ENCODE results near the gene AMBRA1.

GRCh38 chr11:46513934-46514342 lies 79.9 kb downstream of the AMBRA1 start:
- peak; percentile 31 for TF ChIP-seq POLR2AphosphoS5 (IDR thresholded peaks at IDR 0.05)
- no peak for TF ChIP-seq CTCF (IDR thresholded peaks at IDR 0.05)

Measured in prostate gland (tissue), 2 donors.